ENCODE results near the gene NDUFA7. TPM values are rescaled to one million over a fixed set of nuclear protein-coding genes. Genes with fewer than 3 reads are reported as not detected.

NDUFA7 gene
- 10 to 100 TPM; 30.6 to 35.0 TPM for total RNA-seq

DNA sequence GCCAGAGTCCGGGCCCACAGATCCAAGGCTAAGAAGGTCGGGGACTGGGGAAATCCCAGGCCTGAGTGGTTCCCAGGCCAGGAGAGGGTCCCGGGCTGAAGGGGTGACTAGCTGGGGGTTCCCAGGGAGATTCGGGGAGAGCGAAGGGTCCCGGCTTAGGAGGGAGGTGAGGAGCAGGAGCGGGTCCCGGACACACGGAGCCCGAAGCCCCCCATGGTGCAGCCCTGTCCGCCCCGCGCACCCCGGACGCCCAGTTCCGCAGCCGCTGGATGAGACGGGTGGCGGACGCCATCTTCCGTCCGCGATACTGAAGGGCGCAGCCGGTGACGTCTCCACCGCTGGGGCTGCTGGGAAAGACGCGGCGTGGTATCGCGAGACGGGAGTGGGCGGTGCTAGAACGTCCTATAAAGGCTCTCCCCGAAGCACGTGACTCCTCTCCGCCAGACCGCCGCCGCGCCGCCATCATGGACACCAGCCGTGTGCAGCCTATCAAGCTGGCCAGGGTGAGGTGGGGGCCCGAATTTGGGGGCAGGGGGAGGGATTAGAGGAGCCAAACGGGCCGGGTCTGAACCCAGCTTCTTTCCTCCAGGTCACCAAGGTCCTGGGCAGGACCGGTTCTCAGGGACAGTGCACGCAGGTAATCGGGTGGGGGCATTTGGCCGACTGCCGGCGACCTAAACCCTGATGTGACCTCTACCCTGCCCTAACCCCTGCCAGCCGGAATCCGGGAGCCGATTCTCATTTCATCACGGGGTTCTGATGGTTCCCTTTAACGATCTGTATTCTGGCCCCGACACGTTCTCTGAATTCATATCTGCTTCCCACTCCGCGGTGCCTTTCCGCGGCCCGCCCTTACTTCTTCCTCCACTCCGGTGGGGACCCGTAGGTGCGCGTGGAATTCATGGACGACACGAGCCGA lies at the start of gene NDUFA7, which contains the start of gene RPS28:
Gene NDUFA7, minus strand, starts transcription at position 309 of the 919 bp plus-strand sequence. Its CDS starts 17 bp downstream, at position 292.
Gene RPS28, plus strand, starts transcription at position 430 of the 919 bp plus-strand sequence. Its CDS starts 35 bp downstream, at position 465.

GRCh38 chr19:8363803-8364771 lies 42.9 kb upstream of the NDUFA7 start, which contains the start of gene ANGPTL4:
ANGPTL4 (plus strand) TSS chr19:8364155; CDS start chr19:8364322, 167 bp downstream.

DNA sequence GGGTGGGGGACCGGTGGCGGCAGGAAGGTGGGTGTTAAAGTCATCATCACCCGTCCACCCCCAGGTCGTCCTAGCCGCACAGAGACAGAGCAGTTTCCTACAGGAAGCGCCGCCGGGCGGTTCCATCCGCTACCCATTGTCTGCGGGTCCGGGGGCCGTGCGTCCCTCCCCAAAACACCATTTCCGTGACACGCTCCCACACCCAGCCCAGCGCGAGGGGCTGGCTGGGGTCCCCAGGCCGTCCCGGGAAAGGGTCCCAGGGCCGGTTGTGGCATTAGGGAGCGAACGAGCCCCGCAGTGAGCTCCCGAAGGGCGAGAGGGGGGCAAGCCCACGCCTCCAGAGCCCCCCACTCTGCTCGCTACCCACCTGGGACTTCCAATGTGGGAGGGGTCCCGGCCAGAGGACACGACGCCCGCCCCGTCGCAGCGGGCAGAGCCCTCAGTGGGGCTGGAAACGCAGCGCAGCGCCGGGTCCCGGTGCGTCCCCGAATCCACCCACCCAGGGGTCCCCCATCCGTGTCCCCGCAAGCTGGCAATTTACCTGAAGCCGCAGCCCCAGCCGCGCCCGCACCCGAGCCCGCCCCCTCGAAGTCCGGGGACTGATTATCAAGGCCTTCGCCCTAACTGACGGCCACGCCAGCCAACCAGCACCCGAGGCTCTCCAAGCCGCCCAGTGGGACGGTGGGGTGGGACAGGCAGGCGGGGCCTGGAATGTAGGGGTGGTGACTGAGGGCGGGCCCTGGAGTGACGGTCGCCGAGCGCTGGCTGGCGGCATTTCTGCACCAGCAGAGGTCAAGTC lies 21.7 kb upstream of the NDUFA7 start, which contains the start of gene KANK3:
Gene KANK3, minus strand, starts transcription at position 579 of the 799 bp plus-strand sequence. CDS start 5,434 bp downstream, outside the sequence.

DNA sequence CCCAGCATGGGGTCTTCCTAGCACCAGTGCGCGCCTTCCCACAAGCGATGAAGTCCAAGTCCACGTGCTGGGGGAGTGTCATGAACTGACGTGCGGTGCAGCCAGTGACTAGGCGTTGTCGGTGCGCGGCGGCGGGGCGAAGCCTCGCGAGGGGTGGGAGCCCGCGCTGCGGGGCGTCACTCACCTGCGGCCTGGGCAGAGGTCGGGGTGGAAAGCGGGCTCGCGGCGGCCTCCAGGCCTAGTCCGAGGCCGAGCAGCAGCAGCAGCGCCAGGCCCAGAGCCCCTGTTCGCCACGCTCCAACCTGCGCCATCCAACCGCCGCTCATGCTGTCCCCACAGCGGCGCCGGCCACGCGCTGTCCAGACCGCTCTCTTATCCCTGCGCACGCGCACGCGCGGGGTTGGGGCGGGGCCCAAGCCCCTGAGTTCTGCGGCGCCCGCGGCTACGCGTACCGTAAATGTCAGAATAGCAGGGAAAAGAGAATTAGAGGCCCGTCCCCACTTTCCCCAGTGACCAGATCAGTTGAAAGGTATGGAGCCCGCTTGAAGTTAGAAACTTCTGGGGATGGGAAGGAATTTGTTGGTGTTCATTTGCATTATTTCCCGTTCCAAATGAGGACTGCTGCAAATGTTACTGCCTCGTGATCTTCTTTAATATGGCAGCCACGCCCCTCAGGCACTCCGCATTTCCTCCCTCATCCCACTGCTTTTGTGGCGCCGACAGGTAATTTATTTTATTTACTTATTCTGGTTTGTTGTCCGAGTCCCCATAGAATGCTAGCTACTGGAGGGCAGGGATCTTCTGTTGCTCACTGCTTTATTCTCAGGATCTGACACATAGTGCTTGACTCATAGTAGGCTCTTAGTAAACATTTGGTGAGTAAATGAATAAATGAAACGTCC lies 13.0 kb downstream of the NDUFA7 start, which contains the start of gene CD320:
Gene CD320, minus strand, starts transcription at position 394 of the 902 bp plus-strand sequence. Its CDS starts 68 bp downstream, at position 326.

Other genes starting within 250 kb of the NDUFA7 start
- not detected for gene FBN3, start 171.8 kb downstream of the NDUFA7 start, total RNA-seq
- 10 to 100 TPM; 61.3 to 75.0 TPM for gene CERS4, start 112.0 kb downstream of the NDUFA7 start, total RNA-seq
- 10 to 100 TPM; 26.8 to 47.0 TPM for gene CD320, start 13.0 kb downstream of the NDUFA7 start, total RNA-seq
- 10 to 100 TPM; 91.6 to 97.0 TPM for gene RPS28, start 121 bp upstream of the NDUFA7 start, total RNA-seq
- under 1 TPM; under 0.01 TPM for gene KANK3, start 21.9 kb upstream of the NDUFA7 start, total RNA-seq
- 1 to 10 TPM in 1 of 2 donors, under 1 TPM in 1; 0.33 to 1.7 TPM for gene ANGPTL4, start 42.8 kb upstream of the NDUFA7 start, total RNA-seq
- gene RAB11B, start 69.0 kb upstream of the NDUFA7 start, total RNA-seq, result 10 to 100 TPM; 20.0 to 43.3 TPM
- 10 to 100 TPM; 76.3 to 89.8 TPM for gene MARCHF2, start 91.9 kb upstream of the NDUFA7 start, total RNA-seq
- 10 to 100 TPM; 37.2 to 64.3 TPM for gene HNRNPM, start 123.6 kb upstream of the NDUFA7 start, total RNA-seq
- gene PRAM1, start 181.3 kb upstream of the NDUFA7 start, total RNA-seq, result not detected
- gene ZNF414, start 192.8 kb upstream of the NDUFA7 start, total RNA-seq, result 1 to 10 TPM; 5.5 to 6.3 TPM

Measured in melanocyte of skin (primary cell).